Stimulated activated CD4-positive, alpha-beta T cell treated with anti-CD3 and anti-CD28 coated beads, Interleukin-12 subunit alpha, Interleukin-12 subunit beta, amount 100 ng/mL, for 4 hours (primary cell): ENCODE data around the gene GLOD5.

ENCODE experiments used
- DNase-seq: peaks from one replicate; pipeline ENCODE4 v3.0.0-alpha.2; 2020

Gene GLOD5

GRCh38 chrX:48761674-48762471 lies at the start of gene GLOD5:
TSS of gene GLOD5 (plus strand) at chrX:48761747. CDS start at chrX:48761791, 44 bp downstream.
- no peak for DNase-seq

GRCh38 chrX:48711929-48712505 lies 49.5 kb upstream of the GLOD5 start:
- no peak for DNase-seq

DNA sequence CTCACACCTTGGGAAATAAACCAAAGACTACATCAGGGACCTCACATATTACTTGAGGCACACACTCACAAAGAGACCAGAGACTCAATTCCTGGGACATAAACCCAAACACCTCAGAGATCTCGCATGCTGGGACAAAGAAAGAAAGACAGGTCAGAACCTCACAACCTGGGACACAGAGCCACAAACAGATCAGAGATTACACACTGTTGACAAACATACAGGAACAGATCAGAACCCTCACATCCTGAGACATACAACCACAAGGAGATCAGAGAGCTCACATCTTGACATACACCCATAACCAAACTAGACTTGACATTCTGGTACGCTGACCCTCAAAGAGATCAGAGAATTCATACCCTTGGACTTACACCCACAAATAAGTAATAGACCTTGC lies 47.7 kb upstream of the GLOD5 start:
- DNase-seq = no peak

GRCh38 chrX:48714573-48714972 lies 47.0 kb upstream of the GLOD5 start:
- no peak for DNase-seq

GRCh38 chrX:48715072-48715471 lies 46.5 kb upstream of the GLOD5 start:
- no peak for DNase-seq

- DNase-seq = no peak
Measured at GRCh38 chrX:48715876-48716502, 45.6 kb upstream of the GLOD5 start.

GRCh38 chrX:48719958-48720357 lies 41.6 kb upstream of the GLOD5 start:
- DNase-seq = no peak

DNA sequence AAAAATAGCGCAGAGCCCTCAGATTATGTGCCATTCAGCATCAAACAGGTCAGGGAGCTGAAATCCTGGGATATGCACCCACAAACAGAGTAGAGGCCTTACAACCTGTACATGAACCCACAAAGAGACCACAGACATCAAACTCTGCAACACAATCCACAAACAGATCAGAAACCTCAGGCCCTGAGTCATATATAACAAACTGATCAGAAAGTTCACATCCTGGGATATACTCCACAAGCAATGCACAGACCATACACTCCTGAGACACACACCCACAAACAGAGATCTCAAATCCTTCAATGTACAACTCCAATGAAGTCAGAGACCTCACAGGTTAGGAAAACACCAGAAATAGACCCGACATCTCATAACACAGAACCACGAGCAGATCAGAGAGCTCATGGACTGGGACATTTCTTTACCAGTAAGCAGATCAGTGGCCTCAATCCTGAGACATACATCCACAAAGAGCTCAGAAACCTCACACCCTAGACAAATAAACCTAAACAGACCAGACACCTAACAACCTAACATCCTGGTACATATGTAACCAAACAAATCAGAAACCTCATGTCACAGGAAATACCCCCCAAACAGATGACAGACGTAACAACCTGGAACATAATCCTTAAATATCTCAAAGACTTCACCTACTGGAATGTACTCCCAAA lies 40.8 kb upstream of the GLOD5 start:
- DNase-seq = no peak

- no peak for DNase-seq
Measured at GRCh38 chrX:48721916-48722315, 39.6 kb upstream of the GLOD5 start.

DNA sequence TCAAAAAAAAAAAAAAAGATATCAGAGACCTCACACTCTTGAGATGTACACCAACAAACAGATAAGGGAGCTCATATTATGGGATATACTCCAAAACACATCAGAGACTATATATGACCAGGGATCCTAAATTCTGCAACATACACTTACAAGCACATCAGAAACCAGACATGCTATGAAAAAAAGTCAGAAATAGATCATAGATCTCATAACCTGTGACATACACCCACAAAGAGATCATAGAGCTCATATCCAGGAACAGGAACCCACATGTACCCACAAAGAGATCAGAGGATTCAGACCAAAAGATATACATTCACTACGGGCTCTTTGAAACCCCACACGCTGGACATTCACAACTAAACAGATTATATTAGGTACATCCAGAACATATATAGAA lies 35.0 kb upstream of the GLOD5 start:
- no peak for DNase-seq

DNA sequence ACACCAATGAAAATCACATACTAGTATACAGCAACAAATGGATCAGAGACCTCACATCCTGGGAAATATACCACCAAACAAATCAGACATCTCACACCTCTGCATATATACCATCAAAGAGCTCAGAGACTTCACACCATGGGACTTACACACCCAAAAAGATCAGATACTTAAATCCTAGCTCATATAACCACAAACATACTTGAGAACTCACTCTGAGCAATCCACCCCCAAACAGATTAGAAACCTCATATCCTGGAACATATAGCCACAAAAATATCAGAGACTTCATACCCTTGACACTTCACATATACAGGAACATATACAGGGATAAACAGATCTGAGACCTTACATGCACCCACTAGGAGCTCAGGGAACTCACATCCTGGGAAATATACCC lies 32.9 kb upstream of the GLOD5 start:
- no peak for DNase-seq

GRCh38 chrX:48736303-48736702 lies 25.2 kb upstream of the GLOD5 start:
- DNase-seq = no peak

DNA sequence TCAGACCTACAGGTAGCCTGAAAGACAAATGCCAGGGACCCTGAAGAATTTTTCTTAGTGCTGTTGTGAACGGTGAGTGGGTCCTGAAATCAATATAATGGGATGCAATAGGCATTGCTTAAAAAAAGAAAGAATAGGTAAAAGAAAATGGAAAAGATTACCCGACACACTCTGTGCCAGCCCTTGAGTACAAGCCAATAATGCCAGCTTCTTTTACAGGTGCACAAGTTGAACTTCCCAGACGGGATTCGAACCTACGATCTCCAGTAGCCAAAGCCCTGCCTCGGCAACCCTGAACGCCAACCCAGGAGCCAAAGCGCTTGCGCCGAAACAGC lies 24.7 kb upstream of the GLOD5 start:
- no peak for DNase-seq

DNA sequence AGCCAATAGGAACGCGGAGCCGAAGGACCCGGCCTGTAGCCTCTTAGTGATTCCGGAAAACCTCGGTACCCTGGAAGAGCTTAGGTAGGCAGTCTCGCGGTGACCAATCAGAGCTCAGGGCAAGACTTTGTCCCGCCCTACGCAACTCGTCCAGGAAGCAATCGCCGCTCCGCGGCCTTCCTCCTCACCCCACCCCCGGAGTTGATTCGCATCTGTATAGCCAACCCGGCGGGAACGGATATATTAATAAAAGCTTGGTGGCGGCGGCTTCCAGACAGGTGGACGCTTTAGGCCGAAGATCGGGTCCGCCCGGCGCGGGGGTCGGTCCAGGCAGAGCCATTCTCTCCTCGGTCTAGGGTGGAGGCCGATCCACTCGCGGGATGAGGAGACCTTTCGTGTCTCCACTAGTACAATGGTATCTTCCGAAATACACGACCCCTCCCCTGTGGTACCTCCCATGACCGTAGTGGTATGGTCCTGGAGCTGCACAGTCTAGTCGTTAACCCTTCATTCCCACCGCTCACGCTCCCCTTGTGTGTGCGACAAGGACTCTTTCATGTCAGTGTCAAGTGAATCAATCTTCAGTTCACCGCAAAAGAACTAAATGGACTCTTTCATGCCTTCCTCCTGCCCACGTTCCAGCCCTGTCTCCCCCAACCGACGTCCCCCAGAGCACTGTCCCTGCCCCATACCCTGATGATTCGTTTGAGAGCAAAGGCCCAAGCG lies 24.2 kb upstream of the GLOD5 start:
- peak; percentile 75 for DNase-seq

GRCh38 chrX:48737940-48738339 lies 23.6 kb upstream of the GLOD5 start:
- no peak for DNase-seq

DNA sequence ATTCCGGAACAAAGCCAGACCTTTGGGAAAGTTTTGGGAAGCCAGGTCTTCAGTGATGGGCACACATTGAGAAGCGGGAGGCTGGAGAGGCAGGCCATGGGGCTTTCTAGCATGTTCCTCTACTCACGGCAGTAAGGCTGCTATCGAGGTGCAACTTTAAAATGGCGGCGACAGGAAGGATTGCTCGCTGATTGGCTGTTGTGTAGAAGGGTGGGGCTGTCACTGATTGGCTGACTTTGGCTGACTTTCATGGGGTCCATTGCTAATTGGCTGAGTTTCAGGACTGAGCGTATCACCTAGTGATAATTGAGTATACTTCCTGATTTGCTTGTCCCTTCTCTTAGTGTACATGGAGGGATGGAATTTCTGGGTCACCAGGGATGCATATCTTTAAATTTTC lies 19.7 kb upstream of the GLOD5 start:
- no peak for DNase-seq

DNA sequence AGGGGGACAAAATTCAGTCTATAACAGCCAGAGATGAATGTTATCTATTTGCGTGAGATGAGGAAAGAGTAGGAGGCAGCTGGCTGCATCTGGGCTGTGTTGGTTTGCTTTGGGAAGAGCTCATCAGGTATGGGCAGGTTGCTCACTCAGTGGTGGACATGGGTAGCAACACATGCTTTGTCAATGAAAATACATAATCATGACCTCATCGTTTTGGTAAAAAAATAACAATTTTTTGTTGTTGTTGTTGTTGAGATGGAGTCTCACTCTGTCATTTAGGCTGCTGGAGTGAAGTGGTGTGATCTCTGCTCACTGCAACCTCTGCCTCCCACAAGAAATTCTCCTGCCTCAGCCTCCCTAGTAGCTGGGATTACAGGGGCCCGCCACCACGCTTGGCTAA lies 16.3 kb upstream of the GLOD5 start:
- DNase-seq = no peak

DNA sequence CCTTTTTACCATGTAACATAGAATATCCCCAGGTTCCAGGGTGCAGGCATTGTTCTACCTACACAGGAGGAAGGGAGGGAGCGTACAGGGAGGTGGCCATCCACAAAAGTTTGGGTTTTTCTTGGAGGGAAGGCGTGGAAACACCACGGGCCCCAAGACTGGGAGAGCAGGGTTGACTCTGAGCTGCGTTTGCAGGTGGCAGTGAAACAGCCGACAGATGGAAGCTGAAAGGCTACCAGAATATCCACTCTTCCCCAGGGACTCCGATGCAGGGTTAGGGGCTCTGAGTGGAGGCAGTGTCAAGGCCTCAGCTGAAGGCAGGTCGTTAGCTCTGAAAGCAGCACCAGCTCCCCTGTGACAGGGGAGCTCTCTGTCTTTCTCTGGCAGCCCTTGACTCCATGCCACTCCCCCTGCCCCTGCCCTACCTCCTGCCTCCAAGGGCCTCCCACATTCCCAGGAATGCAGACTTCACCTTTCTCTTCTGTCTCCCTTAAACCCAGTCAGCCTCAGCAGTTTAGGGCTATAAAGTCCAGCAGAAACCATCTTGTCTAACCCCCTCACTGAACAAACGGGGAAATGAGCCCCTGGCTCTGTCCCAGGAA lies 14.0 kb upstream of the GLOD5 start:
- DNase-seq = no peak

- no peak for DNase-seq
Measured at GRCh38 chrX:48749182-48749581, 12.4 kb upstream of the GLOD5 start.

GRCh38 chrX:48751343-48751742 lies 10.2 kb upstream of the GLOD5 start:
- no peak for DNase-seq

- no peak for DNase-seq
Measured at GRCh38 chrX:48752498-48752897, 9.0 kb upstream of the GLOD5 start.

GRCh38 chrX:48753708-48754228 lies 7.8 kb upstream of the GLOD5 start:
- DNase-seq = no peak

DNA sequence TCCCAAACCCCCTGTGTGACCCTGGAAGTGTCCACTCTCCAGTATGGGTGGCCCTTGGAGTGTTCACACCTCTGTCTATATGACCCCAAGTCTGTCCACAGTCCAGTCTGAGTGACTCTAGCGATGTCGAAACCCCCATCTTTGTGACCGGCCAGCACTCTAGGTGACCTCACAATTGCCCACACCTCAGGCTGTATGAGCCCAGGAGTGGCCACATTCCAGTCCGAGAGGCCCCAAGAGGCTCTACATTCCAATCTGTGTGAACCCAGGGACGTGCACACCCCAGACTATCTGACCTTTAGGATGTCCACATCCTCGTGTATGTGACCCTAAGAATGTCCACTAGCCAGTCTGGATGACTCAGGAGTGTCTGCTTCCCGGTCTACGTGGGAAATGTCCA lies 7.3 kb upstream of the GLOD5 start:
- DNase-seq = no peak
